WTC11 (cell line): ENCODE results near the gene CMTM4. TPM values are rescaled to one million over a fixed set of nuclear protein-coding genes. Genes with fewer than 3 reads are reported as not detected.

Experiments used
- ATAC-seq: fragments of 200-7000 bp; cut with Tn5 transposase; 2 replicates; pipeline ENCODE4 v1.10.0; 2021; ENCODE audit warnings: mild to moderate bottlenecking, moderate library complexity
- CTCF ChIA-PET: fragments of 300-600 bp; sonication (Branson Sonifier 250); formaldehyde crosslinking; loops from one replicate; lab custom pipeline; 2021; ENCODE audit warnings: antibody characterized with exemption; lab: Charles Lee
- POLR2A ChIA-PET: fragments of 350-600 bp; sonication (Branson Sonifier 250); formaldehyde crosslinking; loops from one replicate; lab custom pipeline; 2021; ENCODE audit warnings: antibody characterized with exemption; lab: Charles Lee
- DNase-seq: peaks from one replicate; pipeline ENCODE4 v3.0.0; 2021; ENCODE audit warnings: low spot score
- H3K27ac Mint-ChIP-seq: 2 replicates; pipeline ENCODE4 v1.8.0; 2021; ENCODE audit warnings: mixed read lengths
- H3K27me3 Mint-ChIP-seq: 2 replicates; pipeline ENCODE4 v1.8.0; 2021; ENCODE audit warnings: low read depth, mild to moderate bottlenecking, moderate library complexity, mixed read lengths
- H3K36me3 Mint-ChIP-seq: 2 replicates; pipeline ENCODE4 v1.8.0; 2021; ENCODE audit warnings: mixed read lengths
- H3K4me1 Mint-ChIP-seq: 2 replicates; pipeline ENCODE4 v1.8.0; 2022; ENCODE audit warnings: mixed read lengths
- H3K4me3 Mint-ChIP-seq: 2 replicates; pipeline ENCODE4 v1.8.0; 2021; ENCODE audit warnings: mild to moderate bottlenecking, moderate library complexity, mixed read lengths
- H3K9me3 Mint-ChIP-seq: 2 replicates; pipeline ENCODE4 v1.8.0; 2021; ENCODE audit warnings: mixed read lengths
- CTCF ChIP-seq: fragments of 200-600 bp; IDR thresholded peaks from 2 replicates; pipeline ENCODE4 v1.8.0; 2022; ENCODE audit warnings: antibody characterized with exemption
- NR3C1 ChIP-seq: sonication (generic); formaldehyde crosslinking; conservative IDR thresholded peaks from 2 replicates; pipeline ENCODE4 v1.8.1; 2023; ENCODE audit warnings: low read depth, mild to moderate bottlenecking, missing genetic modification reagents
- SP1 ChIP-seq: sonication (generic); formaldehyde crosslinking; conservative IDR thresholded peaks from 2 replicates; pipeline ENCODE4 v1.8.1; 2022; ENCODE audit warnings: missing genetic modification reagents
- ZNF138 ChIP-seq: sonication (generic); formaldehyde crosslinking; conservative IDR thresholded peaks from 2 replicates; pipeline ENCODE4 v1.8.1; 2022; ENCODE audit warnings: mild to moderate bottlenecking, moderate library complexity, missing genetic modification reagents
- ZNF281 ChIP-seq: sonication (generic); formaldehyde crosslinking; IDR thresholded peaks from 2 replicates; pipeline ENCODE4 v1.8.0; 2023; ENCODE audit warnings: mild to moderate bottlenecking, missing genetic modification reagents
- ZNF416 ChIP-seq: fragments of 250-450 bp; sonication (Bioruptor Pico); IDR thresholded peaks from 2 replicates; pipeline ENCODE4 v1.9.0; 2021; ENCODE audit warnings: mild to moderate bottlenecking, inconsistent platforms
- ZNF532 ChIP-seq: fragments of 250-450 bp; sonication (Bioruptor Pico); IDR thresholded peaks from 2 replicates; pipeline ENCODE4 v1.9.0; 2021; ENCODE audit warnings: mild to moderate bottlenecking, borderline replicate concordance
- total RNA-seq: library from RNA; stranded (reverse); gene quantifications from 3 replicates; pipeline ENCODE4 v1.2.3, GENCODE V29; 2021
- TF ChIP-seq, protein P1 (sequence below): fragments of 250-450 bp; sonication (Bioruptor Pico); IDR thresholded peaks from 2 replicates; pipeline ENCODE4 v1.9.0; 2021; ENCODE audit warnings: moderate library complexity, mild to moderate bottlenecking, inconsistent platforms, borderline replicate concordance
- TF ChIP-seq, protein P2 (sequence below): sonication (generic); formaldehyde crosslinking; IDR thresholded peaks from 2 replicates; pipeline ENCODE4 v1.8.1; 2023; ENCODE audit warnings: mild to moderate bottlenecking, missing genetic modification reagents, moderate library complexity

Gene CMTM4
- total RNA-seq, 1 experiment from 2014 or later: 56.2 TPM

GRCh38 chr16:66650707-66651473 is 45.7 kb downstream of the CMTM4 start:
- Mint-ChIP-seq H3K4me3 (peak overlapping the region; percentile 55), H3K4me1 (peaks cover 18% of the 10 kb centered on the region), H3K27me3 (no peaks in the 10 kb centered on the region), H3K9me3 (no peaks in the 10 kb centered on the region), H3K27ac (0 out of 2 replicates have a peak overlapping the region, but pooled peaks have one; percentile 37), H3K36me3 (no peaks in the 10 kb centered on the region)
- ChIA-PET POLR2A (interaction anchor here (1.4 kb wide), 1 partner anchor 43 kb away, joined by 6 read pairs; no protein-coding TSS in a partner anchor), CTCF (interaction anchor here (0.5 to 4.0 kb wide), 56 partner anchors 8 to 373 kb away, joined by 3 to 80 read pairs (median 6); partner anchors contain the start of genes CKLF, CMTM3, CMTM4 and DYNC1LI2)
- ATAC-seq (peak; percentile 97), DNase-seq (peak; percentile 88)
- TF ChIP-seq, protein P1, sequence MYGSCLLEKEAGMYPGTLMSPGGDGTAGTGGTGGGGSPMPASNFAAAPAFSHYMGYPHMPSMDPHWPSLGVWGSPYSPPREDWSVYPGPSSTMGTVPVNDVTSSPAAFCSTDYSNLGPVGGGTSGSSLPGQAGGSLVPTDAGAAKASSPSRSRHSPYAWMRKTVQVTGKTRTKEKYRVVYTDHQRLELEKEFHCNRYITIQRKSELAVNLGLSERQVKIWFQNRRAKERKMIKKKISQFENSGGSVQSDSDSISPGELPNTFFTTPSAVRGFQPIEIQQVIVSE: no peak
- TF ChIP-seq ZNF281 (CRISPR knock-in tag) (no peak), ZNF416 (no peak), CTCF (peak; percentile 80), NR3C1 (CRISPR knock-in tag) (no peak), SP1 (CRISPR knock-in tag) (0 out of 2 replicates have a peak, but pooled peaks have one; percentile 12)
- TF ChIP-seq, protein P2, sequence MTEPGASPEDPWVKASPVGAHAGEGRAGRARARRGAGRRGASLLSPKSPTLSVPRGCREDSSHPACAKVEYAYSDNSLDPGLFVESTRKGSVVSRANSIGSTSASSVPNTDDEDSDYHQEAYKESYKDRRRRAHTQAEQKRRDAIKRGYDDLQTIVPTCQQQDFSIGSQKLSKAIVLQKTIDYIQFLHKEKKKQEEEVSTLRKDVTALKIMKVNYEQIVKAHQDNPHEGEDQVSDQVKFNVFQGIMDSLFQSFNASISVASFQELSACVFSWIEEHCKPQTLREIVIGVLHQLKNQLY (CRISPR knock-in tag): no peak

DNA sequence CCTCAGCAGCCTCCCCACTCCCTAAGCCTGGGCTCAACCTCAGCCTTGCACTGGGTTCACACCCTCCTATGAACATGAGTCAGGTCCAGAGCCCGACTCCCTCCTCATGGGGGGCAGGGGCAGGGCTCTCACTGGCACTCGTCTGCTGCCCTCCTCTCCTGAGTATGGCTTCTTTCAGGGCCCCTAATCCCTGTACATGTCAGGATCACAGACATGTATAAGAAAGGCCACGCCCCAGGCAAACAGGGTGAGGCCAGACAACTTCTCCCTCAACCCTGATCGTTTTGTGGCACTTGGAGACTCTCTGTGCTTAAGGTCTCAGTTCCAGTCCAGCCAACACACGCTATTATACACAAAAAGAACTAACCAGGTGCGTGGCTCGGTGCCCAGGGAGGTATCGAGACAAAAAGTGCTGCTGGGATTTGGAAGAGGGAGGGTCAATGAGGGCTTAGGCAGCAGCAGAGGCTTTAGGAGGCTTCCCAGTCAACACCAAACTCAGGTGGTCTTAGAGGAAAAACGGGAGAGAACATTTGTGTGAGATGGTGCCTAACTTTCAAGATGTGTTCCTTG is 46.8 kb downstream of the CMTM4 start:
- H3K27ac Mint-ChIP-seq: peak overlapping the region; percentile 11; the same call in 1 of the 2 replicates
- ChIA-PET CTCF (interaction anchor here (1.2 to 4.0 kb wide), 9 partner anchors 9 to 102 kb away, joined by 3 to 80 read pairs (median 13); partner anchors contain the start of gene DYNC1LI2), POLR2A (no interaction called here)
- H3K36me3 Mint-ChIP-seq: no peaks in the 10 kb centered on the region
- TF ChIP-seq ZNF532 (CRISPR knock-in tag) (no peak), ZNF138 (CRISPR knock-in tag) (no peak)
- peaks cover 19% of the 10 kb centered on the region for H3K4me1 Mint-ChIP-seq
- no peaks in the 10 kb centered on the region for H3K27me3 Mint-ChIP-seq
- ATAC-seq: no peak
- no peaks in the 10 kb centered on the region for H3K9me3 Mint-ChIP-seq
- DNase-seq: no peak
- H3K4me3 Mint-ChIP-seq: no peak overlapping the region
